Measurements from ENCODE around the gene KCTD18.

The KCTD18 gene

DNA sequence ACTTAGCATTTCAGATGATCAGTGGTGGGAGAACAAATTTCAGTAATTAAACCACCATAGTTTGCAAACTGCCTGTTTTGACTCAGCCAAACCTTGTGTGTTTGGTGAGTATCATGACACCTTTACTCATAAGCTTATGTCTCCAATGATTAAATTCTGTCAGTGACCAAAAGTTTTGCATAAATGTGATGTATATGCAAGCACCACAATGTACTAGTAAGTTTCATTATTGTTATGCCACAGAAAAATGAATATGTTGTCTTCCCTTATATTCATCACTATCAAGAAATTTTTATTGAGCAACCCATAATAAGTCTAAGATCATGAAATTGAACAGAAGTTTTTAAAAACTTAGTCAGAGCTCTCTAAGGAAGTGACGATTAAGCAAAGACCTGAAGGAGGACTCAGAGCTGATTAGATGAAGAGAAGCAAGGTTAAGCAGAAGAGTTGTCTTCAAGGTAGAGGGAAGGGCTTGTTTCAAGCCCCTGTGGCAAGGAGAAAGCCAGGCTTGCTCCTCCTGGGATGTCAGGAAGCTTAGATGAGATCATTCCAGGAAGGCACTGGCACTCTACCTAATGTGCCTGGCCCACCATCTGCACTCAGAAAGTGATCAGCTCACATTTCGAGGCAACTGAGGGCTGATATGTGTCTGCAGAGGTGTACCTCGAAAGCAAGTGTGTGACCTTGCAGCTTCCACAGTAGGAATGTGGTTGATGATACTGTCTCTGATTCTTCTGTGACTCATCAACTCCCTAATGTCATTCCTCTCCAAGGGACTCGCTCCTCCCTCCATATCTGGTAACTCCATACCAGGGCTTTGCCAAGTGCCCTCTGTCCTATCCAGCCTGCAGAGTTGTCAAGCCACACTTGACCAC lies 54.7 kb downstream of the KCTD18 start:
- H3K4me3 ChIP-seq (ENCODE audit: low read length) = no peak overlapping the region
- TF ChIP-seq ZNF274 (IDR thresholded peaks at IDR 0.05; ENCODE audit: low read depth, low read length) = no peak

DNA sequence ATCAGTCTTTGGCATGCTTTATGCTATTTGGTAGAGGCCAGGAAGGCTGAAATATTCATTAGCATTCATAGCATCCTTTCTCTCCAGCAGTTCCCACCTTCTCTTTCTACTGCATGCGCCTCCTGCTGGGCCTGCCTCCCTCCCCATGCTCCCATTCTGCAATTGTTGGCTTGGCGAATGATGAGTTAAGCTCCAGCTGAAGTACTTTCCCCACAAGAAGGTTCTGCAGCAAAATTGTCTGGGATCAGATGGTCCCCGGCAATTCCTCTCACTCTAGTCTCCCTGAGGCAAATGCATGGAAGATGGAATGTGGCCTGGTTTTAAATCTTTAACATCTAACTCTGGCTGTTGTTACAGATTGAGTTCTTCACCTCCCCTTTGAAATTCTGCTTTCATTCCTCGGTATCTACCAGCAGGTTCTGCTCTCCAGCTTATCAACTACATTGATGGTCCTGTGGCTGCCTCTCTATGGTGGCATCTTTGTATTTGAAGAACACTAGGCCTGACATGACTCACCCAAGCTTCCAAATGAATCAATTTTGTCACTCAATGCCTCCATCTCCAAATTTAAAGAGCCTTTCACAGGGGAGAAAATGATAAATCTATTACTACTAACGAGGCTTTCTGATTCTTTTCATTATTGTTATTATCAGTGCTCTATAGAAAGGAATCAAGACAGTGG lies 55.9 kb downstream of the KCTD18 start:
- no peak for TF ChIP-seq ZNF274 (IDR thresholded peaks at IDR 0.05; ENCODE audit: low read depth, low read length)
- H3K4me3 ChIP-seq (ENCODE audit: low read length) = no peak overlapping the region

DNA sequence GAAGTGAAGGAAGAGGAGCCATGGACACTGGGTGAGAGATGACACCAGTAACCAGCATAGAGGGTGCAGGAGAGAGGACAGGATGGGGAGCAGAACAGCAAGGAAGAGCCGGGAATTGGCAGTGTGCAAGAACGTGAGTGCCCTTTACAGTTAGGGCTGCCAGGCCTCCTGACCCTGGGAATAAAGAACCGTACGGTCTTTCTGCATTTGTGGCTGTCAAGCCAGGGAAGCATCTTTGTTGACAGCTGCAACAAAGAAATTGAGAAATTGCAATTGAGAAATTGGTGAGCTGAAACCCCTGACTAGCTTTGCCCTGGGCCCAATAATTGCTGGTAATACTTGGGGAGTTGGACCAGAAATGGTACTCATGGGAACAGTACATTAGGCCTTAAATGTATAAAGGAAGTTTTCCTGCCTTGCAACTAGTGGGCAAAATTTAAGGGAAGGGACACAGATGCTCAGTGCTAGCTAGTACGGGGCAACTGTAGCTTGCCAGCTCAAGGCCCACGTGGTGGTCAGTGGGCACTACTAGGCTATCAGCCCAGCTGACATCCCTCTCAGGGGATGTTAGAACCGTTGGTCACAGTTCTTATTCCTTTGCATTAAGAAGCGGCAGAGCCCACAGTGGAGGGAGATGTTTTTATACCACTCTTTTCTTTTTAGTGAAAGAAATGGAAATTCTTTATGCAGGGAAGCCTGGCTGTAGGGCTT lies 56.6 kb downstream of the KCTD18 start:
- H3K4me3 ChIP-seq (ENCODE audit: low read length) = no peak overlapping the region
- no peak for TF ChIP-seq ZNF274 (IDR thresholded peaks at IDR 0.05; ENCODE audit: low read depth, low read length)

DNA sequence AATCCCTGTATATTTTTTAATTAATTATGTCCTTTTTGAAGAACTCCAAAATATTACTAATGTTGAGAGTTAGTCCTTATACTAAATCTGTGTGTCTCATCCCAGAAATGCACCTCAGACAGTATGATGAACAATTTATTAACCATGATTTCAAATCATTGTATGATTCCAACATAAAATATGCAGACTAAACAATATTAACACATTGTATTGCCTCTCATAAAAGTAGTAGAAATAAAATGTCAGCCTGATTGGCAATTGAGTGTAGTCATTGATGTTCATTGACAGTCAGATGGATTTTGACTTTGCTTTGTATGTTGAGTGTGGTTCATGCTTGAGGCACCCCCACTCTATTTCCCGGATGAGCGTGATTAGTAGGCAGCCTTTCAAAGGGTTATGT lies 57.5 kb downstream of the KCTD18 start:
- no peak for TF ChIP-seq ZNF274 (IDR thresholded peaks at IDR 0.05; ENCODE audit: low read depth, low read length)
- no peak overlapping the region for H3K4me3 ChIP-seq (ENCODE audit: low read length)

DNA sequence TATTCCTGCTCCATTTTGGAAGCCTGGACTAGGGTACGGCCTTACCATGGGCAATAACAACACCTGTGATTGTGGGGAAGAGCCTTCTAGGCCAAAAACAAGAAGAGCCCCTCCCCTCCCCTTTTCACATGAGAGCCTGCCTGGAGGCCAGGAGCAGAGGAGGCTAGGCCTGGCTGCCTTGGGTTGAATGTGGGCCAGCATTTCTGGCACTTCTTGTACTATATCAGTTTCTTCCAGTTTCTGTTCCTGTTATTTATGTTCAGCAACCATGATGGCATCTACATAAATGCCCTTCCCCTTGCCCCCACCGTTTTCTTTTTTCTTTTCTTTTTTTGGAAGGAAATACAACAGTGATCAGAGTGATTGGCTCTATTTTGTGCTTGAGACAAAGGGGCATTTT lies 58.4 kb downstream of the KCTD18 start:
- H3K4me3 ChIP-seq (ENCODE audit: low read length) = no peak overlapping the region
- no peak for TF ChIP-seq ZNF274 (IDR thresholded peaks at IDR 0.05; ENCODE audit: low read depth, low read length)

DNA sequence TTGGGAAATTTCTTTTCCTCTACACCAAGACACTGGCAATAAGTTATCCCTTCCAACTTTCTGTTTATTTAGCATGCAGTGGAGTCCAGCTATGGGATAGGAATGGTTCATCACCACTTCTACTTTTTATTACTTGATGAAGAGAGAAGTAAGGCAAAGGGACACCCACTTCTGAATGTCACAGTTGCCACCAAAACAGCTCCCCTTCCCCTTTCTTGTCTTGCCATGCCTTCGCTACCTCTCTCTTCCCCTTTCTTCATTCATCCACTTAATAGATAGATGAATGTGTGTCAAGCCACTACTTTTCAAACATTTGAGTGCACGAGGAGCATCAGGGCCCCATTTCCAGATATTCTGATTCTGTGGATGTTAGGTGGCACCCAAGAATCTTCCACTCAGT lies 59.6 kb downstream of the KCTD18 start:
- TF ChIP-seq ZNF274 (IDR thresholded peaks at IDR 0.05; ENCODE audit: low read depth, low read length) = no peak
- H3K4me3 ChIP-seq (ENCODE audit: low read length) = no peak overlapping the region

DNA sequence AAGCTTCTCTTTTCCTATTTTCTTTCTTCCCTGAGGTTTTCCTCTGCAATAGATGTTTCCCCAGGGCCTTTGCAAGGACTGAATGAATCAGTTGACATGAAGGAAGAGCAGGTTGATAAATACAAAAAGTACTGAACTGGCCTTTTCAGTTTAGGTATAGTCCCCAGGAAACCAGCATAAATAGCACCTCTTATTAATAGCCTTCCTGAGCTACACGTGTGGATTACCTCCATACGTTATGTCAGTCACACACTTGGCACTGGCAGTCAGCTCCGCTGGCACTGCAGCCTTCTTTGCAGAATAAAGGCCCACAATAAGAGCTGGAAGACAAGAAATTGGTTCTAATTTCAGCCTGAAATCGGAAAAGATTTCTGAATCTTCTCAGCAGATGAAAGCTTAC lies 60.7 kb downstream of the KCTD18 start:
- H3K4me3 ChIP-seq (ENCODE audit: low read length) = no peak overlapping the region
- TF ChIP-seq ZNF274 (IDR thresholded peaks at IDR 0.05; ENCODE audit: low read depth, low read length) = no peak

DNA sequence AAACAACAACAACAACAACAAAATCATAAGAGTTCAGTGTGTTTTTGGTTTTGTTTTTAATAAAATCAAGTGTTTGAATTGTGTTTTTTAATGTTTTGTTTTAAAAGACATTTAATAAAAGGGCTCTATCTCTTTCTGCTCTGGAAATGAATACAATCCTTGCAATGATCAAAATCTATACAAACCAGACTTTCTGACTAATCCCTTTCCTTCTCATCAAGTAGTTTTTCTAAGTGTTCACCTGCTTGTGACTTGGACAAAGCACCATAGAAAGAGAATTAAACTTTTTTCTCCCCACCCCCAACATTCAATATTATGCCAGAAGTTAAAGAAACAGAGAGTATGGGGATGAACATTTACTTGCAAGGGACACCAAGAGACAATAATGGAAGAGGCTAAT lies 61.4 kb downstream of the KCTD18 start:
- H3K4me3 ChIP-seq (ENCODE audit: low read length) = no peak overlapping the region
- TF ChIP-seq ZNF274 (IDR thresholded peaks at IDR 0.05; ENCODE audit: low read depth, low read length) = no peak

DNA sequence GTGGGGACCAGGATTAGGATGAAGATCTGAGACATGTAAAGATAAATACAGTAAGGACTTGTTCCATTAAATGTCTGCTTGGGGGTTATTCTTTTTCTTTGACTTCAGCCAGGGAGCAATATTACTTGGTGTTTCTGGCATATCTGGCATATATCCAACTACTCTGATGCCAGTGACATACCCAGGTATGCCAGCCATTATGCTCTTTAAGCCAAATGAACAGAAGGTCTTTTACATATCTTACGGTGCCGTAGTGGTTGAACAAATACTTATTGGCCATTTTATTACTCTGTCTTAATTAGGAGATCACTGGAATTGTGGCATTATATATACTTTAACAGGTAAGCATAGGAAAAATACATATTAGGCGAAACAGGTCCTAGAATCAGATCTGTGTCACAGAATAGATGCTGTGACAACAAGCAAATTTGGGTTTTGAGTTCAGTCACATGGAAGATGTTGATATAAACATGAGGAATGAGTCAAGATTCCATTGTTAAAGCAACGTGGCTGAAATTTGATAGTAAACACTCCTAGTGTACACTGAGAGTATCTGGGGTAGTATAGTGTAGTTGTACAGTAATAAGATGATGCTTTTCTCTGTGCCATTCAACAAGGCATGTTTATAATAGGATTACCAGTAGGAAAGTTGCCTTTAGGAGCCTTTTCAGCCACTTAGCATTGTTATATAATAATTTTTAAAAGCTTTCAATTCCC lies 62.6 kb downstream of the KCTD18 start:
- no peak for TF ChIP-seq ZNF274 (IDR thresholded peaks at IDR 0.05; ENCODE audit: low read depth, low read length)
- no peak overlapping the region for H3K4me3 ChIP-seq (ENCODE audit: low read length)

DNA sequence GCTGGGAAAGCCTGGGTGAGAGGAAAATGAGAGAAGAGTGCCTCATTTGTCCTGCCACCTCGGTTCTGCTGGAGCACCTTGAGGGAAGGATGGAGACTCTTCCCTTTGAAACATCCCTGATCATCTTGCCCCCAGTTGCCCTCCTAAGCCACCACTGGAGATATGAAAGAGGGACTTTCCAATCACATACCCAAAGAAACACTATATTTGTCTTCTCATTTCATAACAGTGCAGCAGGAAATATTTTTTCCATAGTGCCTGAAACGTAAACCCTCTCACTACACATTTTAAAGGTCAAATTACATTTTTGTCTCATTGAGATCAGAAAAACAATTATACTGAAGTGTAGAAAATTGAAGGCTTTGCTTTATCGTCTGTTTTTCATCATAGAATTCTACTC lies 63.3 kb downstream of the KCTD18 start:
- H3K4me3 ChIP-seq (ENCODE audit: low read length) = no peak overlapping the region
- no peak for TF ChIP-seq ZNF274 (IDR thresholded peaks at IDR 0.05; ENCODE audit: low read depth, low read length)

DNA sequence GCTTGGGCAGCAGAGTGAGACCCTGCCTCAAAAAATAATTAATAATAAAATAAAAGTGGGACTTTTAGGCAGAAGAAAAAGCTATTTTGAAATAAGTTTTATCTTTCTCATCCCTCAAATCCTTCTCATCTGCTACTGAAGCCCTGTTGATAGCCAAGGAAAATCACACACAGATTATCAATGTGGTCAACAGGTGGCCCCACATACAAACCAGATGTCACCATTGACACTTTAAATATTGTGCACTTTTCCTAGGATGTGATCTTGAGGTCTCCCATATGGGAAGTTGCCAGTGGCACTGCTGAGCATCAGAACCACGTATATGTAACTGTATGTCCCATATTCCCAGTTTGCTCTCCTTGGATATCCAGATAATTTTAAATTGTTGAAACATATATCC lies 64.6 kb downstream of the KCTD18 start:
- TF ChIP-seq ZNF274 (IDR thresholded peaks at IDR 0.05; ENCODE audit: low read depth, low read length) = no peak
- no peak overlapping the region for H3K4me3 ChIP-seq (ENCODE audit: low read length)

DNA sequence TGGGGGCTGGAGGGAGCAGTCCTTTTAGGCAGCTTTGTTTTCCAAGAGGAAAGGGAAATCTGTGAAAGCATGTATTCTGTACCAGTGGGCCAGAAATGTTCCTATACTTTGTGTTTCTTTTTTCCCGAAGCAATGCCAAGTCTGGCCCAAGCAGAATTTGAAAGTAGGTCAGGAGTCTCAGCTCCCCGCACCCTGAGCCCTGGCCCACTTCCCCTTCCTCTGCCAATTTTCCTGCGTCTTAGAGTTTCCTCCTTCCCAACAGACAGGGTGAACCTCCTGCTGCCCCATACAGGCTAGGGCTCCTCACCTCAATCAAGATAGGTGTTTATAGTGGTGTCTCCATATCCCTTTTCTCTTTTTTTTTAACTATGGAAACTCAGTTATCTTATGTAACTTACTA lies 65.3 kb downstream of the KCTD18 start:
- TF ChIP-seq ZNF274 (IDR thresholded peaks at IDR 0.05; ENCODE audit: low read depth, low read length) = no peak
- no peak overlapping the region for H3K4me3 ChIP-seq (ENCODE audit: low read length)

DNA sequence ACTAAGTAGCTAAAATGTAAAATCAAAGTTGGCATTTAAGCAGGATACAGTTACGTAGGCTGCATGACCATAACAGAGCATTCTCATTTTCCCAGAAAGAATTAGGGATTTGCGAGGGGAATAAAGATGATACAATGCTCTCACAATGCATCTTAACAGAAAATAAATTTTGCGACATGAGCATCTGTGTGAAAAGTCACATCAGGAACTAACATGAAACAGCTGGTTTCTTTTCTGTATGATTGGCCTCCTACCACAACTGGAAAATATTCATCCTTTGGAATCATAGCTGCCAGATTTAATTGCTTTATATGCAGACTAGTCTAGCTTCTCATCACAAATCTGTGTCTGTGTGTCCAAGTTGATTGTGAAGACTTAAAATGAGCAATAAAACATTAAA lies 66.0 kb downstream of the KCTD18 start:
- no peak overlapping the region for H3K4me3 ChIP-seq (ENCODE audit: low read length)
- TF ChIP-seq ZNF274 (IDR thresholded peaks at IDR 0.05; ENCODE audit: low read depth, low read length) = no peak

DNA sequence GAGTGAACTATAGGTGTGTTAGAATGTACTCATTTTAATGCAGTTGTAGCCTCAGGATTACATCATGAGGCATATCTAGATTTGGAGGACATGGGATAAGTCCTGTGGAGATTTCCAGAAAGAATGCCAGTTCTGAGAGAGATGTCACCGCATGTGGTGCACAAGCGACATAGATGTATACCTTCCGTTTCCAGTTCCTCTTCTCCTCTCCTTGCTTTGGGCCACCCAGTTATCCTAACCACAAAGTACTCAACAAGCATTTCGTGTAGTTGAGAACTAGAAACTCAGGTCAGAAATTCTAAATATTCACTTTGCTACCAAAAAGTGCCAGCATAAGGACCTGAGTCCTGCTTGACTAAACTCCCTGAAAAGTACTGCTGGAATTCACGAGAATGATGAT lies 66.5 kb downstream of the KCTD18 start:
- no peak overlapping the region for H3K4me3 ChIP-seq (ENCODE audit: low read length)
- no peak for TF ChIP-seq ZNF274 (IDR thresholded peaks at IDR 0.05; ENCODE audit: low read depth, low read length)
